ENCODE results near the gene RBAK.
"Not testable (repeated sequence)": the region's sequence is repeated elsewhere in the genome, so short reads cannot be mapped to it uniquely, and the experiment has no call there.

The RBAK gene

DNA sequence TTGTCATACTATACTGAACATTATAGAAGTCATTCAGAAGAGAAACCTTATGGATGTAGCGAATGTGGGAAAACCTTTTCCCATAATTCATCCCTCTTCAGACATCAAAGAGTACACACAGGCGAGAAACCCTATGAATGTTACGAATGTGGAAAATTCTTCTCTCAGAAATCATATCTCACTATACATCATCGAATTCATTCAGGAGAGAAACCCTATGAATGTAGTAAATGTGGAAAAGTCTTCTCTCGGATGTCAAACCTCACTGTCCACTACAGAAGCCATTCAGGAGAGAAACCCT lies 19.4 kb downstream of the RBAK start:
- Mint-ChIP-seq H3K4me1 (ENCODE audit: low read depth in 2 of 2) (no peaks in the 10 kb centered on the region), H3K27me3 (no peaks in the 10 kb centered on the region), H3K9me3 (peaks cover 0 to 12% of the 10 kb centered on the region in 2 donors), H3K27ac (no peak overlapping the region), H3K36me3 (ENCODE audit: insufficient read depth) (peaks cover 49% of the 10 kb centered on the region), H3K4me3 (no peak overlapping the region)
- ATAC-seq (replicated peaks) (no peak), DNase-seq (no peak)

DNA sequence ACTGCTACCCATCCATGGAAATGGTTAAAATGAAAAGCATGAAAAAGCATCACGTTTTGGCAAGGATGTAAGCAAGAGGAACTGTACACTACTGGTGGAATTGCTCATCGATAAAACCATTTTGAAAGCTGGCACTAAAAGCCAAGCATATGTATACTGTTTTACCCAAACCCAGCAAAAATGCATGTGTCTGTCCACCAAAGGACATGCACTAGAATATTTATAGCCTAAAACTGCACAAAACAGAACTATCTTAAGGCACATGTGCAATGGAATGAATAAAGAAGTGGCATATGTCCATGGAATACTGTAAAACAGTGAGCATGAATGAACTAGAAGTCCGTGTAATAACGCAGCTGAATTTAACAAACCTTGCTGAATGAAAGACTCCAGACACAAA lies 22.9 kb downstream of the RBAK start:
- H3K9me3 Mint-ChIP-seq, result peaks cover 0 to 8% of the 10 kb centered on the region in 2 donors
- peaks cover 0 to 13% of the 10 kb centered on the region in 2 donors for H3K27me3 Mint-ChIP-seq
- ATAC-seq (replicated peaks) (no peak), DNase-seq (no peak)
- peaks cover 19% of the 10 kb centered on the region for H3K36me3 Mint-ChIP-seq (ENCODE audit: insufficient read depth)
- H3K27ac Mint-ChIP-seq, result no peak overlapping the region
- peaks cover 0 to 10% of the 10 kb centered on the region in 2 donors for H3K4me1 Mint-ChIP-seq (ENCODE audit: low read depth in 2 of 2)
- no peak overlapping the region for H3K4me3 Mint-ChIP-seq

DNA sequence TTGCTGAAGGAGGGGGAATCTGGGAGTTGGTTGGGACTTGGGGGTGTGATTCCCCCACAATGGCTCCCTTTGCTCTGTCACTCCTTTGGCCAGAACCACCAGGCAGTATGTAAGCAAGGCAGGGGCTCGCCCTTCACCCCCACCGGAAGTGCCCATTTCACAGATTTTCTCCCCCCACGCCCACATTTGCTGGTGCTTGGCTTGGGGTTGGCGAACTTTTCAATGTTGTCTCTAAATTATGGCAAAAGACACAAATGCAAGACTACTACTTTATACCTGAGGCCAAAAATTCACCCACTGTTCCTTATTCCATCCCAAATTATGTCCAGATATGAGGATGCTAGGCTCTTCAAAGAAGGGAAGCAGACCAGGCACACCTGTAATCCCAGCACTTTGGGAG lies 24.5 kb downstream of the RBAK start:
- peaks cover 0 to 8% of the 10 kb centered on the region in 2 donors for H3K9me3 Mint-ChIP-seq
- DNase-seq, result no peak
- H3K27ac Mint-ChIP-seq, result no peak overlapping the region
- H3K27me3 Mint-ChIP-seq, result peaks cover 0 to 13% of the 10 kb centered on the region in 2 donors
- peaks cover 0 to 10% of the 10 kb centered on the region in 2 donors for H3K4me1 Mint-ChIP-seq (ENCODE audit: low read depth in 2 of 2)
- H3K36me3 Mint-ChIP-seq (ENCODE audit: insufficient read depth), result peaks cover 4% of the 10 kb centered on the region
- ATAC-seq (replicated peaks), result no peak
- no peak overlapping the region for H3K4me3 Mint-ChIP-seq

DNA sequence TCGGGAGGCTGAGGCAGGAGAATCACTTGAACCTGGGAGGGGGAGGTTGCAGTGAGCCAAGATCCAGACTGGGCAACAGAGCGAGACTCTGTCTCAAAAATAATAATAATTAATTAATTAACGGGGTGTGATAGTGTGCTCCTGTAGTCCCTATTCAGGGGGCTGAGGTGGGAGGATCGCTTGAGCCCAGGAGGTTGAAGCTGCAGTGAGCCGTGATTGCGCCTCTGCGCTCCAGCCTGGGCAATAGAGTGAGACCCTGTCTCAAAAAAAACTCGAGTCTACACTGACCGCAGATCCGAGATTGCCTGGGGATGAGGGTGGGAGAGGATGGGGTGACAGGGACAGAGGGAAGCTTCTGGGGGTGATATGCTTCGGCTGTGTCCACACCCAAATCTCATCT lies 29.5 kb downstream of the RBAK start:
- not testable (repeated sequence) for H3K36me3 Mint-ChIP-seq (ENCODE audit: insufficient read depth); H3K27ac Mint-ChIP-seq; H3K4me3 Mint-ChIP-seq; DNase-seq; H3K9me3 Mint-ChIP-seq; ATAC-seq (replicated peaks)
- Mint-ChIP-seq H3K27me3 (peaks cover 14 to 33% of the 10 kb centered on the region in 2 donors), H3K4me1 (ENCODE audit: low read depth in 2 of 2) (peaks cover 3 to 13% of the 10 kb centered on the region in 2 donors)

DNA sequence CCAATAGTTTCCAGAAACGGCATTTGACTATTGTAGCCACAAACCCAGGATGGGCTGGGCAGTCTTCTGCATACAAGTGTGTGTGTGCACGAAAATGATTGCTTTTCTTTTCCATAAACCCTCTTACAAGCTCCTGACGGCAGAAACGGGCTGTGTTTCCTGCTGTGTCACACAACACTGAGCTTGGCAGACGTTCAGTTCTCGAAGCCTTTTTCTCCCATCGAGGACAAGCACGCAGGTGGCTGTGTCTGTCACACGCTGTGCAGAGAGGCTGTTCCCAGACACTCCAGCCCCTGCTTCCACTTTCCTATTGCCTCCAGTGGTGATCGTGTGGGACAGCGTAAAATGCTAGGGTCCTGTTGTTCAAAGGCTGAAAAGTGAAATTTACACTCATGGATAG lies 32.1 kb downstream of the RBAK start:
- H3K27ac Mint-ChIP-seq, result no peak overlapping the region
- no peak overlapping the region for H3K4me3 Mint-ChIP-seq
- ATAC-seq (replicated peaks) (no peak), DNase-seq (no peak)
- no peaks in the 10 kb centered on the region for H3K36me3 Mint-ChIP-seq (ENCODE audit: insufficient read depth)
- H3K4me1 Mint-ChIP-seq (ENCODE audit: low read depth in 2 of 2), result peaks cover 3% of the 10 kb centered on the region in 2 donors
- H3K9me3 Mint-ChIP-seq, result no peaks in the 10 kb centered on the region
- H3K27me3 Mint-ChIP-seq, result peaks cover 14 to 19% of the 10 kb centered on the region in 2 donors

DNA sequence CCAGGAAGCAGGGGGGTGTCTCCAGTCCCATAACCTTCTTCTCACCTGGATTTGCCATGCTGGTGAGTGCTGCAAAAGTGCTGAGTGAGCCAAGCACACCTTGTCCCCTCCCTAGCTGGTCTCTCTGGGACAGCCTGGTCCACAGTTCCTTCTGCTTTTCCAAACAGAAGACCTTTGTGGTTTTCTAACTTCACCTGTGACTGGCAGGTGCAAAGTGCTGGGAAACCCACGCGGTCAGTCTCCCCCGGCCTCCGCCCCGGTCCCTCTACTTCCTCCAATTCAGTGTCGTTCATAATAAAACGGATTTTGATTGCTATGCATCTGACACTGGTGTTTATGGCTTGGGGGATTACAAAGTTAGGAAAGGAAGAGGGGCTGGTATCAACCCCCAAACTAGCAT lies 37.1 kb downstream of the RBAK start:
- Mint-ChIP-seq H3K36me3 (ENCODE audit: insufficient read depth) (no peaks in the 10 kb centered on the region), H3K27ac (no peak overlapping the region), H3K4me3 (no peak overlapping the region), H3K9me3 (no peaks in the 10 kb centered on the region), H3K4me1 (ENCODE audit: low read depth in 2 of 2) (peaks cover 2 to 8% of the 10 kb centered on the region in 2 donors), H3K27me3 (peaks cover 15 to 20% of the 10 kb centered on the region in 2 donors)
- no peak for DNase-seq
- ATAC-seq (replicated peaks), result no peak

DNA sequence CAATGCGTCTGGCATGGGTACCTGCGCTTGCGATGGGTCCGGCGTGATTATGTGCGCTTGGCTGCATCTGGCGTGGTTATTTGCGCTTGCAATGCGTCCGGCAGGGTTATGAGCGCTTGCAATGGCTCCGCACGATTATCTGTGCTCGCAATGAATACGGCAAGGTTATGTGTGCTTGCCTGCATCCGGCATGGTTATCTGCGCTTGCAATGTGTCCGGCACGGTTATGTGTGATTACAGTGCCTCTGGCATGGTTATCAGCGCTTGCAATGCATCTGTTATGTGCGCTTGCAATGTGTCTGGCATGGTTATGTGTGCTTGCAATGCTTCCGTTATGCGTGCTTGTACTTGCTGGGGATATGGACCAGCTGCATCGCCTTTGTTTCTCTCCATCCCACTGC lies 37.7 kb downstream of the RBAK start:
- no peak overlapping the region for H3K27ac Mint-ChIP-seq
- H3K4me3 Mint-ChIP-seq, result no peak overlapping the region
- no peaks in the 10 kb centered on the region for H3K36me3 Mint-ChIP-seq (ENCODE audit: insufficient read depth)
- ATAC-seq (replicated peaks), result no peak
- DNase-seq, result no peak
- peaks cover 0 to 6% of the 10 kb centered on the region in 2 donors for H3K4me1 Mint-ChIP-seq (ENCODE audit: low read depth in 2 of 2)
- no peaks in the 10 kb centered on the region for H3K9me3 Mint-ChIP-seq
- peaks cover 14 to 17% of the 10 kb centered on the region in 2 donors for H3K27me3 Mint-ChIP-seq

DNA sequence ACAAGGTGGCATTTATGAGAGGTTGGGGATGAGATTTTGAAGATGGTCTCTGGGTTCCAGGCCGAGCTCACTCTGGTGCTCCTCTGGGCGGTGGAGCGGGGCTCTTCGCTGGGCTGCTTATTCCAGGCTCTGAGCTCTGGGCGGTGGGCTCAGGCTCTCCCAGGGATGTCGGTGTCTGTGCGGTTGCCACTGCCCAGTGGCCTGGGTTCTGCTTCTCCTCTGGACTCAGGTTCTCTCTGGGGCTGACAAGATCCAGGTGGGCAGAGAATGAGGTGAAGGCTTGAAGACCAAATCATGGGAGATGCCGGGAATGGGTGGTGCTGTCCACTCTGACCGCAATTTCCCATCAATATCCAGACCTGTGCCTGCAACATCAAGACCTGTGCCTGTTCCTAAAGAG lies 40.6 kb downstream of the RBAK start:
- Mint-ChIP-seq H3K27ac (peak overlapping the region in 1 of 2 donors; percentile 32), H3K36me3 (ENCODE audit: insufficient read depth) (no peaks in the 10 kb centered on the region), H3K4me3 (no peak overlapping the region), H3K9me3 (no peaks in the 10 kb centered on the region), H3K4me1 (ENCODE audit: low read depth in 2 of 2) (peaks cover 0 to 6% of the 10 kb centered on the region in 2 donors), H3K27me3 (peaks cover 8 to 29% of the 10 kb centered on the region in 2 donors)
- DNase-seq (no peak), ATAC-seq (replicated peaks) (no peak)

DNA sequence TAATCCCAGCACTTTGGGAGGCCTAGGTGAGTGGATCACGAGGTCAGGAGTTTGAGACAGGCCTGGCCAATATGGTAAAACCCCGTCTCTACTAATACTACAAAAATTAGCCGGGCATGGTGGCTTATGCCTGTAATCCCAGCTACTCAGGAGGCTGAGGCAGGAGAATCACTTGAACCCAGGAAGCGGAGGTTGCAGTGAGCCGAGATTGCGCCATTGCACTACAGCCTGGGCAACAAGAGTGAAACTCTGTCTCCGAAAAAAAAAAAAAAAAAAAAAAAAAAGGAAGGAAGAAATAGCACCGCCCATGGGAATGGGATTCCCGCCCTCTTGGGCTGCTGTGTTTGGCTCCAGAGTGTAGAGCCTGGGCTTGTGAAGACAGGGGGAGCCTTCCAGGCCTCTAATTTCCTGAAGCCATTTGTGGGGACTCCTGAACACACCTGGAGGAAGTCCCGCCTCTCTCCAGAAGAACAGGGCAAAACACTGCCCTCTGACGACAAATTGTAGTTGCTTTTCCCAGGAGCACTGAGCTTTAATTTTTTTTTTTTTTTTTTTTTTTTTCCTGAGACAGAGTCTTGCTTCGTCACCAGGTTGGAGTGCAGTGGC lies 42.7 kb downstream of the RBAK start:
- peaks cover 8 to 29% of the 10 kb centered on the region in 2 donors for H3K27me3 Mint-ChIP-seq
- not testable (repeated sequence) for DNase-seq; H3K4me1 Mint-ChIP-seq (ENCODE audit: low read depth in 2 of 2); H3K27ac Mint-ChIP-seq; ATAC-seq (replicated peaks); H3K4me3 Mint-ChIP-seq; H3K36me3 Mint-ChIP-seq (ENCODE audit: insufficient read depth); H3K9me3 Mint-ChIP-seq

DNA sequence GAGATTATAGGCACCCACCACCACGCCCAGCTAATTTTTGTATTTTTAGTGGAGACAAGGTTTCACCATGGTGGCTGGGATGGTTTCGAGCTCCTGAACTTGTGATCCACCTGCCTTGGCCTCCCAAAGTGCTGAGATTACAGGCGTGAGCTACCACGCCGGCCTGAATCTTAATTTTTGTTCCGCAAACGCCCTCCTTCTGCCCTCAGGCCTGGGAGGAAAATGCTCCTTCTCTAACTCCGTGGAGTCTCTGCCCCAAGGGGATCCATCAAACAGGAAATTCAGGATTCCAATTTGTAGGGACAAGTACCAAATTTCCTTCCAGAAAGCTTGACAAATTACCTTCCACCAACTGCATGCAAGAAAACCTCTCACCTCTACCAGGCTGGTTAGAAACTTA lies 43.2 kb downstream of the RBAK start:
- peak overlapping the region in 1 of 2 donors; percentile 36 for H3K27ac Mint-ChIP-seq
- H3K9me3 Mint-ChIP-seq, result peaks cover 2 to 4% of the 10 kb centered on the region in 2 donors
- DNase-seq, result no peak

DNA sequence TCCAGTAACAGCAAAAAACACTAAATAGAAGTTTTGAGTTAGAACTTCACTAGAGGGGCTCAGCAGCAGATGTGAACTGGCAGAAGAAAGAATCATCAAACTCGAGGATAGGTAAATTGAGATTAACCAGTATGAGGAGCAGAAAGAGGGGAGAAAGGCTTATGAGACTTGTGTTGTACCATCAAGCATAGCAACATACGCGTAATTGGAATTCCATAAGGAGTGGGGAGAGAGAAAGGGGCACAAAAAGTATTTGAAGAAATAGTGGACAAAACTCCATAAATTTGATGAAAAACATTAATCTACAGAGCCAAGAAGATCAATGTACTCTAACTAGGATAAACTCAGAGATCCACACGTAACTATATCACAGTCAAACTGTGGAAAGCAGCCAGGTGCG lies 48.3 kb downstream of the RBAK start:
- Mint-ChIP-seq H3K9me3 (peaks cover 3 to 15% of the 10 kb centered on the region in 2 donors), H3K4me1 (ENCODE audit: low read depth in 2 of 2) (no peaks in the 10 kb centered on the region), H3K27me3 (peaks cover 0 to 9% of the 10 kb centered on the region in 2 donors), H3K4me3 (no peak overlapping the region), H3K36me3 (ENCODE audit: insufficient read depth) (peaks cover 2% of the 10 kb centered on the region), H3K27ac (no peak overlapping the region)
- ATAC-seq (replicated peaks) (no peak), DNase-seq (no peak)

More for the DNA sequence above, 43.2 kb downstream of the RBAK start:
- H3K4me1 Mint-ChIP-seq (ENCODE audit: low read depth in 2 of 2), result peaks cover 0 to 6% of the 10 kb centered on the region in 2 donors
- no peak for ATAC-seq (replicated peaks)
- no peak overlapping the region for H3K4me3 Mint-ChIP-seq
- peaks cover under 1% of the 10 kb centered on the region for H3K36me3 Mint-ChIP-seq (ENCODE audit: insufficient read depth)
- peaks cover 8 to 25% of the 10 kb centered on the region in 2 donors for H3K27me3 Mint-ChIP-seq

DNA sequence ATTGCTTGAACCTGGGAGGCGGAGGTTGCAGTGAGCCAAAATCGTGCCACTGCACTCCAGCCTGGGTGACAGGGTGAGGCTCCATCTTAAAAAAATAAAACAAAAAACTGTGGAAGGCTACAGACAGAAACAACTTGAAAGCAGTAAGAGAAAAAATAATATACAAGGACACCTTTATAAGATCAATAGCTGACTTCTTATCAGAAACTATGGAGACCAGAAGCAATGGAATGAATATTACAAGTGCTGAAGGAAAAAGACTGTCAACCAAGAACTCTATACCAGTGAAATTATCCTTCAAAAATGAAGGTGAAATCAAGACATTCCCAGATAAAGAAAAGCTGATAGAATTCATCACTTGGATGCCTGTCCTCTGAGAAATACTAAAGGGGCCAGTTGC lies 49.0 kb downstream of the RBAK start:
- Mint-ChIP-seq H3K36me3 (ENCODE audit: insufficient read depth) (peaks cover 2% of the 10 kb centered on the region), H3K27me3 (peaks cover 2 to 5% of the 10 kb centered on the region in 2 donors), H3K27ac (no peak overlapping the region), H3K4me3 (no peak overlapping the region), H3K9me3 (peaks cover 3 to 15% of the 10 kb centered on the region in 2 donors), H3K4me1 (ENCODE audit: low read depth in 2 of 2) (no peaks in the 10 kb centered on the region)
- ATAC-seq (replicated peaks) (no peak), DNase-seq (no peak)

DNA sequence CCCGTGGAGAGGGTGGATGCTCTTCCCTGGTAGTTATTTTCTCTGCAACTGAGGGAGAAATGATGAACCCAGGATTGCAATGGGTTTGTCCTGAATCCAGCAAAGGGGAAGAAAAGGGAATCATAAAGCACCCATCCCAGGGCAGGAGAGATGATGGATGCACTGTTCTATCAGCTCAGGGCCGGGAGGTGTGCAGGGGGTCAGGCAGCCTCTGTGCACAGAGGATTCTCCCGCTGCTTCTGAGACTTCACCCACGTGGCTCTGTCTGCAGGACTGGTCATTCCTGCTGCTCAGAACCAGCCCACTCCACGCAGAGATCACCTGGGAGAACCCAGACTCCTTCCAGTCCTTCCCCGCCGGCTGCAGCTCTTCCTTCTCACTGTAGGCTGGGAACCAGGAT lies 70.7 kb downstream of the RBAK start:
- DNase-seq (no peak), ATAC-seq (replicated peaks) (no peak)
- peaks cover 0 to 2% of the 10 kb centered on the region in 2 donors for H3K4me1 Mint-ChIP-seq (ENCODE audit: low read depth in 2 of 2)
- H3K36me3 Mint-ChIP-seq (ENCODE audit: insufficient read depth), result peaks cover 5% of the 10 kb centered on the region
- no peak overlapping the region for H3K4me3 Mint-ChIP-seq
- peak overlapping the region; percentile 77 to 85 for H3K27ac Mint-ChIP-seq
- peaks cover 0 to 40% of the 10 kb centered on the region in 2 donors for H3K27me3 Mint-ChIP-seq
- no peaks in the 10 kb centered on the region for H3K9me3 Mint-ChIP-seq

DNA sequence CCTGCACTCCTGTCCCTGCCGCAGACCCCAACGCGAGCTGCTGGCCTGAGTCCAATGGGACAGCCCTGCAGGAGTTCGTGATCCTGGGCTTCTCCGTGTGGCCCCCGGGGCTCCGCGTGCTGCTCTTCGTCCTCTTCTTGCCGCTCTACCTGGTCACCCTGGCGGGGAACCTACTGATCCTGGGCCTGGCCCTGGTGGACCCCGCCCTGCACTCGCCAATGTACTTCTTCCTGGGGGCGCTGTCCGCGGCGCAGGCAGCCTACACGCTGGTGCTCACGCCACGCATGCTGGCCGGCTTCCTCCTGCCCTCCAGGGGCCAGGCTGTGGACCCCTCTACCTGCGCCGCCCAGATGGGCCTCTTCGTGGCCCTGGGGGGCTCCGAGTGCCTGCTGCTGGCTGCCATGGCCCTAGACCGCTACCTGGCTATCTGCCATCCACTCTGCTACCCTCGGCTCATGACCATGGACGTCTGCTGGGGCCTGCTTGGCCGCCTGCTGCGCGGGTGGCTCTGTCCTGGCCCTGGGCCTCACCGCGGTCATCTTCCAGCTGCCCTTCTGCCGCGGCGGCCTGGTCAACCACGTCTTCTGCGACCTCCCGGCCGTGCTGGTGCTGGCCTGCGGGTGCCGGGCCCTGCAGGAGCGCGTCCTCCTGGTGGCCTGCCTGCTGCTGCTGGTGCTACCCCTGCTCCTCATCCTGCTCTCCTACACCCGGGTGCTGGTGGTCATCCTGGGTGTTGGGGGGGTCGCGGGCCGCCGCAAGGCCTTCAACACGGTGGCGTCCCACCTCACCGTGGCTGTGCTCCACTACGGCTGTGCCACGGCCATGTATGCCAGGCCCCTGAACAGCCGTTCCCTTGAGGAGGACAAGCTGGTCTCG lies 71.7 kb downstream of the RBAK start:
- Mint-ChIP-seq H3K36me3 (ENCODE audit: insufficient read depth) (peaks cover 5% of the 10 kb centered on the region), H3K27me3 (peaks cover 0 to 38% of the 10 kb centered on the region in 2 donors)
- no peak for ATAC-seq (replicated peaks)

More for the DNA sequence above, 71.7 kb downstream of the RBAK start:
- no peaks in the 10 kb centered on the region for H3K9me3 Mint-ChIP-seq
- no peak for DNase-seq
- H3K27ac Mint-ChIP-seq, result peak overlapping the region; percentile 77 to 85
- peaks cover 0 to 2% of the 10 kb centered on the region in 2 donors for H3K4me1 Mint-ChIP-seq (ENCODE audit: low read depth in 2 of 2)
- no peak overlapping the region for H3K4me3 Mint-ChIP-seq
